Measurements from ENCODE around the gene F2RL3. TPM values are rescaled to one million over a fixed set of nuclear protein-coding genes. Genes with fewer than 3 reads are reported as not detected.
A peak's percentile ranks its signal among the peaks of the same experiment; 100 is the strongest.

F2RL3 gene
- total RNA-seq, result under 1 TPM; 0.14 to 0.17 TPM

DNA sequence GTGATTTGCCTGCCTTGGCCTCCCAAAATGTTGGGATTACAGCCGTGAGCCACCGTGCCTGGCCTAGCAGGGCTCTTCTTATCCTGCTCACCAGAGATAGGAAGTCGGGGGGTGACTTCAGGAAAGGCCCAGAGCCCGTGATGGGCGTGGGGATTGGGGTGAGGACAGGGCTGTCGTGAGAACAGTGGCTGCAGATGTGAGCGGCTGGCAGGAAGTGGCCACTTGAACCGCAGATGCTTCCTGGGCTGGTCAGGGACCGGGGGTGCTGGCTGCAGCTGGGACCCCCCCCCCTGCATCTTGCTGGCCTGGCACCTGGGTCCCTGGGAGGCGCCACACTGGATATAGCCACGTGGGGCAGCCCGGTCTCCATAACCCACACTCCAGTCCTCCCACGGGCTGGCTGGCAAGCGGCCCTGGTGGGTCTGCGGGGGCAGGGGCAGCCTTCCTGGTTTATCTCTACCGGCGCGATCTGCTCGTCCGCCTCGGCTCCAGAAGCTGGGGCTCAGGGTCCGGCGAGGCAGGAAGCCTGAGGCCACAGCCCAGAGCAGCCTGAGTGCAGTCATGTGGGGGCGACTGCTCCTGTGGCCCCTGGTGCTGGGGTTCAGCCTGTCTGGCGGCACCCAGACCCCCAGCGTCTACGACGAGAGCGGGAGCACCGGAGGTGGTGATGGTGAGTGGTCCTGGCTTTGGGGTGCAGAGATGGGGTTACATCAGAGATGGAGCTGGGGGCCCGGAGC lies at the start of gene F2RL3:
TSS of gene F2RL3 (plus strand) at position 371 of the 737 bp plus-strand sequence. CDS start at position 562, 191 bp downstream.
- POLR2A ChIA-PET, result no interaction called here
- Mint-ChIP-seq H3K4me3 (peak within 1 kb of the TSS; percentile 67), H3K4me1 (peaks cover 21% of the 10 kb centered on the region), H3K9me3 (no peaks in the 10 kb centered on the region), H3K27me3 (peaks cover 6% of the 10 kb centered on the region), H3K27ac (peak within 1 kb of the TSS; percentile 76), H3K36me3 (no peaks in the 10 kb centered on the region)
- ATAC-seq (ENCODE audit: low read depth) (peak; percentile 44), DNase-seq (peak; percentile 60)

DNA sequence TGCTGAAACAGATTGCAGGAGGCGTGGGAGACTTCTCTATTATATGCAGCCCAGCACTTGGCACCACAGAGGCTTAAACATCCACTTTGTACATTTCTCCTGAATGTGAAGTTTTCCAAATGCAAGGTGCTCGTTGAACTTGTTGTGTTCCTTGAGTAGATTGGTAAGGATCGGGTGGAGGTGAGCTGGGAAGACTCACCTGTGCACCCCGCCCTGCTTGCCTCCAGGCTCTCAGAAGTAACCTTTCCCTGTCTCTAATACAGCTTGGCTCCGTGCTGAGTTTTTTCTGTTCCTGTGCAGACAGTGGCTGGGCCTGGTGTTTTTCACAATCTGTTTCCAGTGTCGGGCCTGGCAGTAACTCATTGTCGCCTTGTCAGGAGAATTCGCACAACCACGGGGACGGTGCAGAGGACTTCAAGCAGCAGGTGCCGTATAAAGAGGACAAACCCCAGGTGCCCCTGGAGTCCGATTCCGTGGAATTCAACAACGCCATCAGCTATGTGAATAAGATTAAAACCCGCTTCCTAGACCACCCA lies 47.3 kb upstream of the F2RL3 start:
- Mint-ChIP-seq H3K4me1 (no peaks in the 10 kb centered on the region), H3K27me3 (no peaks in the 10 kb centered on the region), H3K4me3 (no peak overlapping the region), H3K36me3 (peaks cover 5% of the 10 kb centered on the region), H3K27ac (no peak overlapping the region), H3K9me3 (no peaks in the 10 kb centered on the region)
- no peak for DNase-seq
- POLR2A ChIA-PET, result interaction anchor here (0.7 kb wide), 1 partner anchor 57 kb away, joined by 3 read pairs; no protein-coding TSS in a partner anchor
- no peak for ATAC-seq (ENCODE audit: low read depth)

DNA sequence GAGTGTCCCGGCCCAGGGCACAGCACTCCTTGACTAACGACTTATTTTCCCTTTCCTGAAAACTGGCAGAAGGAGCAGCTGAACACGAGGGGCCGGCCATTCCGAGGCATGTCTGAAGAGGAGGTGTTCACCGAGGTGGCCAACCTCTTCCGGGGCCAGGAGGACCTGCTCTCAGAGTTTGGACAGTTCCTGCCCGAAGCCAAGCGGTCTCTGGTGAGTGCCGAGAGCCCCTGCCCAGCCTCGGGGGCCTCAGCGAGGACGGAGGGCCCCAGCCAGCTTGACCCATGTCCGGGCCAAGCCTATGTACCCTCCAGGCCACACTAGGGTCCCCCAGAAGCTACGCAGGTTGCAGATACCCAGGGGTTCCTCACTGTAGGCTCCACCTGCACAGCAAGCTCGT lies 41.9 kb upstream of the F2RL3 start:
- Mint-ChIP-seq H3K36me3 (peaks cover 11% of the 10 kb centered on the region), H3K4me1 (no peaks in the 10 kb centered on the region), H3K9me3 (no peaks in the 10 kb centered on the region), H3K27me3 (no peaks in the 10 kb centered on the region), H3K27ac (no peak overlapping the region), H3K4me3 (no peak overlapping the region)
- DNase-seq (no peak), ATAC-seq (ENCODE audit: low read depth) (no peak)
- POLR2A ChIA-PET, result no interaction called here

- ATAC-seq (ENCODE audit: low read depth) (no peak), DNase-seq (no peak)
- H3K4me3 Mint-ChIP-seq, result no peak overlapping the region
- POLR2A ChIA-PET, result no interaction called here
- H3K36me3 Mint-ChIP-seq, result peaks cover 13% of the 10 kb centered on the region
- no peaks in the 10 kb centered on the region for H3K9me3 Mint-ChIP-seq
- H3K4me1 Mint-ChIP-seq, result no peaks in the 10 kb centered on the region
- H3K27ac Mint-ChIP-seq, result no peak overlapping the region
- H3K27me3 Mint-ChIP-seq, result no peaks in the 10 kb centered on the region
These were observed 41.4 kb upstream of the F2RL3 start for GRCh38 chr19:16847430-16847829.

DNA sequence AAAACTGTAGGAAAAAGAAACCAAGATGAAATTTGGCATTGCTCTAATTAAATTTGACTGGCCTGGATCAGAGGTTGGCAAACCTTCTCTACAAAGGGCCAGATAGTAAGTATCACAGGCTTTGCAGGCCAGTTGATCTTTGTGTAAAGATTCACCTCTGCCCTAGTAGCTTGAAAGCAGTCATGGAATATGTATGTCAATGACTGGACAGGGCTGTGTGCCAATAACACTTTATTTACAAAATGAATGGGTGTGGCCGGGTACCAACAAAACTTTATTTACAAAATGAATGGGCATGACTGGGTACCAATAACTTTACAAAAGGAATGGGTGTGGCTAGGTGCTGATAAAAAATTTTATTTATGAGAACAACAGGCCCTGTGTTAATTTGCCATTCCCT lies 39.6 kb upstream of the F2RL3 start:
- H3K27ac Mint-ChIP-seq, result no peak overlapping the region
- ATAC-seq (ENCODE audit: low read depth) (no peak), DNase-seq (no peak)
- H3K9me3 Mint-ChIP-seq, result no peaks in the 10 kb centered on the region
- no peaks in the 10 kb centered on the region for H3K27me3 Mint-ChIP-seq
- POLR2A ChIA-PET, result no interaction called here
- no peaks in the 10 kb centered on the region for H3K4me1 Mint-ChIP-seq
- no peak overlapping the region for H3K4me3 Mint-ChIP-seq
- peaks cover 13% of the 10 kb centered on the region for H3K36me3 Mint-ChIP-seq

GRCh38 chr19:16850133-16850532 lies 38.7 kb upstream of the F2RL3 start:
- H3K9me3 Mint-ChIP-seq, result no peaks in the 10 kb centered on the region
- no peak for ATAC-seq (ENCODE audit: low read depth)
- H3K36me3 Mint-ChIP-seq, result peaks cover 12% of the 10 kb centered on the region
- POLR2A ChIA-PET, result no interaction called here
- no peaks in the 10 kb centered on the region for H3K4me1 Mint-ChIP-seq
- DNase-seq, result no peak
- H3K27me3 Mint-ChIP-seq, result no peaks in the 10 kb centered on the region
- no peak overlapping the region for H3K4me3 Mint-ChIP-seq
- no peak overlapping the region for H3K27ac Mint-ChIP-seq

GRCh38 chr19:16851031-16851712 lies 37.6 kb upstream of the F2RL3 start:
- POLR2A ChIA-PET, result no interaction called here
- no peak overlapping the region for H3K27ac Mint-ChIP-seq
- H3K9me3 Mint-ChIP-seq, result no peaks in the 10 kb centered on the region
- no peaks in the 10 kb centered on the region for H3K27me3 Mint-ChIP-seq
- peaks cover 12% of the 10 kb centered on the region for H3K36me3 Mint-ChIP-seq
- no peaks in the 10 kb centered on the region for H3K4me1 Mint-ChIP-seq
- ATAC-seq (ENCODE audit: low read depth), result no peak
- DNase-seq, result no peak
- H3K4me3 Mint-ChIP-seq, result no peak overlapping the region

- no peak overlapping the region for H3K4me3 Mint-ChIP-seq
- H3K27me3 Mint-ChIP-seq, result no peaks in the 10 kb centered on the region
- H3K27ac Mint-ChIP-seq, result no peak overlapping the region
- peaks cover 5% of the 10 kb centered on the region for H3K36me3 Mint-ChIP-seq
- POLR2A ChIA-PET, result no interaction called here
- H3K4me1 Mint-ChIP-seq, result no peaks in the 10 kb centered on the region
- ATAC-seq (ENCODE audit: low read depth) (no peak), DNase-seq (no peak)
- H3K9me3 Mint-ChIP-seq, result no peaks in the 10 kb centered on the region
These were observed 35.7 kb upstream of the F2RL3 start for GRCh38 chr19:16853066-16853465.

DNA sequence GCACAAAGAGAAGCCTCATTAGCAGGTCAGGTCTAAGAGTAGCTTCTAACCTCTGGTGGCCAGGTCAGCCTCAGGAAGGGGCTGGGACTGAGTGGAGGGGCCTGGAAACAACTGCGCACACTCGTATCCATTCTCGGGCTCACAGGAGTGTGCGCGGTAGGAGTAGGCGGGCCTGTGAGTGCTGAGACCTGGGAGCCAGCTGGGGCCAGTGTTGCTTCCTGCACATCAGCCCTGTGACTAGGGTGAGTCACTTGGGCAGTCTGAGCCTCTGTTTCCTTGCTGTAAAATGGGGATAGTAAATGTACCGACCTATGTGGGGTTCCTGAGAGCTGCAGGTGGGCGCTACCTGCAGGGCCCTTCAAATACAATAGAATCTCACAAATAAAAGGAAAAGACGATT lies 32.7 kb upstream of the F2RL3 start:
- Mint-ChIP-seq H3K4me3 (no peak overlapping the region), H3K4me1 (peaks cover 2% of the 10 kb centered on the region), H3K27me3 (no peaks in the 10 kb centered on the region), H3K9me3 (no peaks in the 10 kb centered on the region), H3K36me3 (peaks cover 2% of the 10 kb centered on the region), H3K27ac (no peak overlapping the region)
- POLR2A ChIA-PET, result no interaction called here
- no peak for DNase-seq
- no peak for ATAC-seq (ENCODE audit: low read depth)

GRCh38 chr19:16859626-16860025 lies 29.2 kb upstream of the F2RL3 start:
- POLR2A ChIA-PET, result no interaction called here
- H3K9me3 Mint-ChIP-seq, result no peaks in the 10 kb centered on the region
- peaks cover 3% of the 10 kb centered on the region for H3K36me3 Mint-ChIP-seq
- DNase-seq (no peak), ATAC-seq (ENCODE audit: low read depth) (no peak)
- H3K4me1 Mint-ChIP-seq, result peaks cover 2% of the 10 kb centered on the region
- H3K4me3 Mint-ChIP-seq, result no peak overlapping the region
- H3K27ac Mint-ChIP-seq, result no peak overlapping the region
- H3K27me3 Mint-ChIP-seq, result no peaks in the 10 kb centered on the region

DNA sequence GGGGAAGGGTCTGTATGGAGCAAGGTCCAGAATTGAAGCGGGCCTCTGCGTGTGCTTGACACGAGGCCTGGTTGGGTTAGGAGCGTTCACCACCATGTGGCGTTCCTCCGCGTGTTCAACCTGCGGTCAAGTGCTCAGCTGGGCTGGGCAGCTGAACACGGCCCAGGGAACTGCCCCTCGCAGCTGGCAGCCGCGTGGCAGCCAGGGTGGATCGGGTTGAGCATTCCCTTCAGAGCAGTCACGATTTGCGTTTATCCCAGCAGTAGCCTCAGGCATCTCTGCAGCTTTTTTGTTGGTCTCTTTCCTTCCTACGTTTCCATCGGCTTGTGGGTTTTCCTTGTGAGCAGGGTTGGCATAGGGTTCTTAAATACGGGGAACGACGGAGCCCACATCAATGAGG lies 28.7 kb upstream of the F2RL3 start:
- Mint-ChIP-seq H3K9me3 (no peaks in the 10 kb centered on the region), H3K27me3 (no peaks in the 10 kb centered on the region), H3K36me3 (peaks cover 3% of the 10 kb centered on the region), H3K4me3 (no peak overlapping the region), H3K4me1 (peaks cover 2% of the 10 kb centered on the region), H3K27ac (no peak overlapping the region)
- POLR2A ChIA-PET, result no interaction called here
- no peak for ATAC-seq (ENCODE audit: low read depth)
- DNase-seq, result no peak

- H3K4me3 Mint-ChIP-seq, result no peak overlapping the region
- peaks cover 3% of the 10 kb centered on the region for H3K36me3 Mint-ChIP-seq
- H3K9me3 Mint-ChIP-seq, result no peaks in the 10 kb centered on the region
- H3K27me3 Mint-ChIP-seq, result no peaks in the 10 kb centered on the region
- peaks cover 2% of the 10 kb centered on the region for H3K4me1 Mint-ChIP-seq
- ATAC-seq (ENCODE audit: low read depth), result no peak
- H3K27ac Mint-ChIP-seq, result no peak overlapping the region
- no peak for DNase-seq
- POLR2A ChIA-PET, result no interaction called here
These were observed 27.8 kb upstream of the F2RL3 start for GRCh38 chr19:16861011-16861410.

DNA sequence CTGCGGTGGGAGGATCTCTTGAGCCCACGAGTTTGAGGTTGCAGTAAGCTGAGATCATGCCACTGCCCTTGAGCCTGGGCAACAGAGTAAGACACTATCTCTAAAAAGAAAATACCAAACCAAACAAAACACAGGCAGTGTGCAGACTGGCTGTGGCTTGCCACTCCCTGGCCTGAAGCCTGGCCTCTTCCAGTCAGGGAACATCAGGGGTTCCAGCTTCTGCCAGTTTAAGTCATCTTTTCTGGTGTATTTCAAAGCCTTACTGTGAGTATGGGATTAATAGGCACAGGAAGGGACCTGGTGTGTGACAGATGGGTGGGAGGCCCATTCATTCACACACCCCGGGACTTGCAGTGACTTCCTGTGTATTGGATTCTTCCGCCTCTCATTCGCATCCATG lies 27.0 kb upstream of the F2RL3 start:
- H3K27me3 Mint-ChIP-seq, result no peaks in the 10 kb centered on the region

DNA sequence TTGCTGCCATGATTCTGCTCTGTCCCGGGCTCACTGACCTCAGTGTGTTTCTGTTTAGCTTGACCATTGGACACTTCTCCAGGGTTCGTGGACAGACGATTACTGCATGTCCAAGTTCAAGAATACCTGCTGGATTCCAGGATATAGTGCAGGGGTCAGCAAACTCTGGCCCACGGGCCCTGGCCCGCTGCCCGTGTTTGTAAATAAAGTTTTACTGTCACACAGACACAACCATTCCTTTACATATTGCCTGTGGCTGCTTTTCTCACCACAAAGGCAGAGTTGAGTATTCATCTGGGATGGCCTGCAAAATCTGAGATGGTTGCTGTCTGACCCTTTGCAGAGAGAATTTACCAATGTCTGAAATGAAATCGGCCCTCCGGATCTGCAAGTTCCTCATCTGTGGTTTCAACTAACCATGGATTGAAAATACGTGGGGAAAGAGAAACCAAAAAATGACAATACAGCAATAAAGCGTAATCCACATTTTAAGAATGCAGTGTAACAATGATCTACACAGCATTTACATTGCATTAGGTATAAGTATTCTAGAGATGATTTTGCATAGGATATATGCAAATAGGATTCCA lies 25.9 kb upstream of the F2RL3 start:
- no peak overlapping the region for H3K27ac Mint-ChIP-seq
- POLR2A ChIA-PET, result no interaction called here
- peaks cover 2% of the 10 kb centered on the region for H3K4me1 Mint-ChIP-seq
- no peaks in the 10 kb centered on the region for H3K27me3 Mint-ChIP-seq
- DNase-seq (no peak), ATAC-seq (ENCODE audit: low read depth) (no peak)
- H3K9me3 Mint-ChIP-seq, result no peaks in the 10 kb centered on the region
- H3K36me3 Mint-ChIP-seq, result peaks cover 3% of the 10 kb centered on the region
- H3K4me3 Mint-ChIP-seq, result no peak overlapping the region

More for the DNA sequence above, 27.0 kb upstream of the F2RL3 start:
- no peaks in the 10 kb centered on the region for H3K9me3 Mint-ChIP-seq
- POLR2A ChIA-PET, result no interaction called here
- H3K4me1 Mint-ChIP-seq, result peaks cover 2% of the 10 kb centered on the region
- ATAC-seq (ENCODE audit: low read depth) (no peak), DNase-seq (no peak)
- no peak overlapping the region for H3K4me3 Mint-ChIP-seq
- H3K36me3 Mint-ChIP-seq, result peaks cover 3% of the 10 kb centered on the region
- no peak overlapping the region for H3K27ac Mint-ChIP-seq

All from activated naive CD8-positive, alpha-beta T cell treated with anti-CD3 and anti-CD28 coated beads, Interleukin-2, amount 10 ng/mL, durations not matched to agents 7 days and 5 days (primary cell).